NOMO-1 treated with dmso at 0.1 percent for 144 hours (cell line): ENCODE data around the gene CHST11.

Experiments used
- DNase-seq: peaks from one replicate; lab custom pipeline; 2025; ENCODE audit not compliant: unreplicated experiment; lab: John Stamatoyannopoulos, UW

CHST11 gene

GRCh38 chr12:104624529-104624928, 167.8 kb downstream of the CHST11 start:
- no peak for DNase-seq

GRCh38 chr12:104626069-104626837, 169.5 kb downstream of the CHST11 start:
- DNase-seq: no peak

GRCh38 chr12:104627231-104627989, 170.7 kb downstream of the CHST11 start:
- no peak for DNase-seq

DNA sequence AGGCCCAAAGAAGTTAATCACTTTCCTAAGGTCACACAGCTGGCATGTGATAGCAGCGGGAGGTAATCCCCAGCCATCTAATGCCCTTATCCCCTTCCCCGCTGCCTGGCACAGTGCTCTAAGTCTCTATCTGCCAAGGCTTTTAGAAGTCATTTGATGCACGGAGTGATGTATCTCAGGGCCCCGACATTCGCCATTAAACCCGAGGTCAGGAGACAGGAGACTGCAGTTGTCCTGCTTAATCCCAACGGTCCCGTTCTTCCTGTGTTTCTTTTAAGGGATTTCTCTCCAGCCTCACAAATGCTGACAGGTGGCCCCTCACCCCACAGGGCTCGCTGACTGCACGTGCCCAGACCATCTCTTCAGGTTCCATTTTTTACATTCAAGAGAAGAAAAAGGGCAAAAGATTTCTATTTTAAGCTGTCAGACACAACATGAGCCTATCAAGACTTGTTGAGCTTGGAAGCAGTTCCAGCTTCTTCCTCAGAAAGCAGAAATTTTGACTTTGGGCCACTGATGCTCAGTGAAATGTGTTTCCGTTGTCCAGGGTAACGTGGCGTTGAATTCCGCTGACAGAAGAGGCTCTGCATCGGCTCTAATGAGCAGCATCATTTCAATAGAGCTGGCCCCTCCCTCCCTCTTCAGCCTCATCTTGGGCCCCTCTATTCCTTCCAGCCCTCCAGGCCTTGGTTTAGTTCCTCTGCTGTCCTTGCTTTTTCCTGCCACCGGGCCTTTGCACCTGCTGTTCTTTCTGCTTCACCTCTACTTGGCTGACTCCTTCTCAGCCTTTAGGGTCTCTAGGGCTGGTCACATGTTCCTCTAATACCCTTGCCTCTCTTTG, 171.5 kb downstream of the CHST11 start:
- no peak for DNase-seq

- no peak for DNase-seq
These were observed 172.0 kb downstream of the CHST11 start for GRCh38 chr12:104628831-104629135.

GRCh38 chr12:104630230-104630670, 173.5 kb downstream of the CHST11 start:
- no peak for DNase-seq

DNA sequence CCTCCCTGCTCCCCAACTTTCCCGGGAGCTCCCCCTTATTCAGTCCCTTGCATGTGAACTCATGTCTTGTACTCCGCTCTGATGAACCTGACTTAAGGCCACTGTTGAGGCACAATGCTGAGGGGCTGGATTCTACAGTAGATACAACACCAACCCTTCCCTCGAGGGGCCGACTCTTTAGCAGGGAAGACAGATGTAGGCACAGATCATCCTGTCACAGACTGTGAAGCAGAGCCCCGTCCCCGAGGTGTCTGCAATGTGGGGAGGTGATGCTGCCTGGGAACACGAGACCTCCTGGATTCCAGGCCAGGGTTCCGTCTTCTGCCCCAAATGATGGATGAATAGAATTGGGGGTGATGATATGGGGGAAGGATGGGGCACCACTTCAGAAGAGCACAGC, 175.1 kb downstream of the CHST11 start:
- DNase-seq: no peak

DNA sequence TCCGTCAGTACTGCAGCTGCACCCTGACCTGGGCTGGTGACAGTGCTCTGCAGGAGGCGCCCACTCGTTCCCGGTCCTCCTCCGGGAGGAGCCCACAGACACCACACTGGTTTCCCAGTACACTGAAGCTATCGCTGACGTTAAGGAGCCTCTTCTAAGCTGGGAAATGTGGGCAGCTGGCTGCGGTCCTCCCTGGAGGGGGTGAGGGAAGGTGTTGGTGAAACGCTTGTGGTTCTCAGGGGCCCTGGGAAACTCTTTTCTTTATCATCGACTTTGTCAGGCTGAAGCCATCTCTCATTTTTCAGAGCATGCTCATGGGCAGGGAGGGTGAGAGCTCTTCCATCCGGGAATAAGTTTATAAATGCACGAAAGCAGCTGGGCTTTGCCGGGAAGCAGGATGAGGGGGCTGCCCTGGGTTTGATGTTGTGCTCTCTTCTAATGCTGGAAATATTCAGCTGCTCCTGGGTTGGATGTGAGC, 176.0 kb downstream of the CHST11 start:
- no peak for DNase-seq

GRCh38 chr12:104634044-104634443, 177.3 kb downstream of the CHST11 start:
- no peak for DNase-seq

DNA sequence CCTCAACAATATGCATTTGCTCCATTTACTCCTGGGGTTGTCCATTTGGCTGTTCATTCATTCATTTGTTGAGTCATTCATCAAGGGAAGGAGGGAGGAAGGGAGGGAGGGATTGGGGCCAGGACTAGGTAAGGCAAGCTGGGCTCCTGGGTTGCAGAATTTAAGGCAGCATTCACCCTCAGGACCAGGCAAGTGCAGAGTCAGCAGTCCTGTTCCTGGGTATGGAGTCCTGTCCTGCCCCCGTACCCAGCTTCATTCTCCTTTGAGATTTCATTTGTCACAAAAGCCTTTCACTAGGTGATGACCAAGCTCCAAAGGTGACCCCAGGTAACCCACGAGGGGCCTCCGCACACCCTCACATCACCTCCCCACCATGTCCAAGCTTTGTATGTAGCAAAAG, 178.1 kb downstream of the CHST11 start:
- no peak for DNase-seq

GRCh38 chr12:104635607-104636343, 179.0 kb downstream of the CHST11 start:
- DNase-seq: no peak

DNA sequence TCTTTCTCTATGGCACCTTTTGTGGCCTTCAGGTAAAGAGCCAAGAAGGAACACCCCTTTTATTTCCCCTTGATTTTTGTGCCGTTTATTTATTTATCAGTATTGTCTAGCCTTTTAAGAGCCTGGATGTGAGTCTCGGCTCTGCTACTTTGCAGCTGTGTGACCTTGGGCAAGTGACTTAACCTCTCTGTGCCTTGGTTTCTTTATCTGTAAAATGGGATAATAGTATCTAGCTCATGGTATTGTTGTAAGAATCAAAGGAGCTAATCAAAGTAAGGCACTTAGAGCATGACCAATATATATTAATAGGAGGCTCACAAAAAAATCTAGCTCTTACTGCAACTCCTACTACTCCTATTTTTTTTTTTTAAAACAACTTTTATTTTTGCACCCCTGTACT, 179.7 kb downstream of the CHST11 start:
- DNase-seq: no peak

DNA sequence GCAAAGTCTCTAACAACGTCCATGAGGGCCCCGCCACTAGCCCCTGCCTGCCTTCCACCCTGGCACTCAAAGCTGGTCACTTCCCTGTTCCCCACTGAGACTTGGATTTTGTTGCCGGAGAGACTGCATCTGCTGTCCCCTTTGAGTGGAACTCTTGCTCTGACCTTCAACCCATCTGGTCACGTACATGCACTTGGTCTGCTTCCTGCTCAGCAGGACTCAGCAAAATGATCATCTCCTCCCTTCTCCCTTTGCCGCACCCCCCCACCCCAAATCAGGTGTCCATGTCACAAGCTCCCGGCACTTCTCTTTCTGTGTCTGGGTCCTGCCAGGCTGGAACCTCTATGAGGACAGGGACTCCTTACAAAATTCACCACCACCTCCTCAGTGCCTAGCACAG, 180.9 kb downstream of the CHST11 start:
- no peak for DNase-seq

DNA sequence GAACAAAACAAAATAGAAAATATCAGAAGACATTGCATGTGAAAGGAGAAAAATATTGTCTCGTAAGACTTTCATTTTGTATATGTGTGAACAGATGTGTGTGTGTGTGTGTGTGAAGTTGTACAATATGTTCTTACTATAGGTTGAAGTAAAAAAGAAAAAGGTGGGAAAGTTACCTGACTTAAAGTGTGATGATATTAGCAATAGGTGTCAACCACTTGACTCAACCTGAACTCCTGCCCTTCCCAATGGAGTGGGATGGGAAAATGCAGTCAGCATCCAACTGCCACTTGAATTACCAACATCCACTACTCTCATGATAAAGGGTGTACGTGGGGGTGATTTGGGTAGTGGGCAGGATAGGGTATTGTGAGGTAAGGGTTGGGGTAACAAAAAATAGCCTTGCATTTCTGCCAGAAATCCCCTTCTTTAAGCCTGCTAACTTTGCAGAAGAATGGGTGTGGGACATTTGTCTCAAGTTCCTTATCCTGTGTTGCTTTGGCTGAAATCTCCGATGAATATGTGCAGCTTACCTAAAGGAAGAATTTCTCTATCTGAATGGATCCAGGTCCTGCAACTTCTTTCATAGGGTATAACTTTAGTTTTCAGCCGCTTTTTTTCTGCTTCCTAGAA, 181.6 kb downstream of the CHST11 start:
- no peak for DNase-seq

GRCh38 chr12:104638851-104639240, 182.1 kb downstream of the CHST11 start:
- no peak for DNase-seq

GRCh38 chr12:104640956-104641355, 184.2 kb downstream of the CHST11 start:
- DNase-seq: no peak

DNA sequence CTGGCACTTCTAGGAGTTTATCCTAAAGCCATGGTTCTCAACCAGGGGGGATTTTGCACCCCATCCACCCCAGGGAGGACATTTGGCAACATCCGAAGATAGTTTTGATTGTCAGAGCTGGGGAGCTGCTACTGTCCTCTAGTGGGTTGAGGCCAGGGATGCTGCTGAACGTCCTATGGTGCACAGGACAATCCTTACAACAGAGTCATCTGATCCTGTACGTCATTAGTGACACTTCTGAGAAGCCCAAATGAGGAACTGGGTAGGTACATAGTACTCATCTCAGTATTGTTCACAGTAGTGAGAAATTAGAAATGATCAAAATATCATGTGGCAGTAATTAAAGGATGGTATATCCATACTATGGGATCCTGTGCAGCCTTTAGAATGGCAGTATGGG, 185.1 kb downstream of the CHST11 start:
- no peak for DNase-seq

- DNase-seq: no peak
These were observed 186.5 kb downstream of the CHST11 start for GRCh38 chr12:104643093-104643818.

GRCh38 chr12:104643819-104644669, 187.3 kb downstream of the CHST11 start:
- no peak for DNase-seq
